DMS53 treated with DMSO at 0.1 percent for 48 hours (cell line): ENCODE data around the gene GPR15.

Experiments
- DNase-seq: peaks from one replicate; lab custom pipeline; 2025; ENCODE audit not compliant: unreplicated experiment; lab: John Stamatoyannopoulos, UW

The GPR15 gene

GRCh38 chr3:98531622-98532274, at the start of gene GPR15:
Gene GPR15 (plus strand): TSS chr3:98531978. CDS start chr3:98532034, 56 bp downstream.
- DNase-seq, result no peak

DNA sequence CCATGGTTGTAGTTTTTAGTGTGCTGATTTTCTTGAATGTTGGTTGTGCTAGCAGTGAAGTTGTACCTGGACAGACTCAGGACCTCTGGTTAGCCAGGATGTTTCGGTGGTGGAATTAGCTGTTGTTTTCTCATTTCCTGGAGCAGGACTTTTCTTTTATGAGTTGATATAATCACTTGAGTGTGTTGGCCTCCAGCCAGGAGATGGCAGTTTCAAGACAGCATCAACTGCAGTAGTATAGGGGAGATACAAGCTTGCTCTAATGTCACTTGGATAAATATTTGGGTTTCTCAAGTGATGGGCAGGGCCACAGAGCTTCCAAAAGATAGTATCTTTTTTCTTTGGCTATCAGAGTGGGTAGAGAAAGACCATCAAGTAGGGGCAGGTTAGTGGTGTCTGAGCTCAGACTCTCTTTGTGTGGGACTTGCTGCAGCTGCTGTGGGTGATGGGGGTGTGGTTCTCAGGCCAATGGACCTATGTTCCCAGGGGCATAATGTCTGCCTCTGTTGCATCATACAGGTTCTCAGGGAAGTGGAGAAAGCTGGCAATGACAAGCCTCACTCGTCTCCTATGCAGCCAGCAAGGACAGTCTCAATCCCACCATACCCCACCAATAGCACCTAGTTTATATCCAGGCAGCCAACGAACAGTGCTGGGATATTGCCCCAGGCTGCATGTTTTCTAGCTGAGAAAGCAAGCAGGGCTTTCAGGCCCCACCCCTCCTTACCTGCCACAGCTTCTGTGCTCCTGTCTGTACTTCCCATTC, 48.9 kb upstream of the GPR15 start:
- no peak for DNase-seq

GRCh38 chr3:98483626-98484025, 48.2 kb upstream of the GPR15 start:
- DNase-seq, result no peak

- DNase-seq, result no peak
Observed at GRCh38 chr3:98497381-98497780, 34.4 kb upstream of the GPR15 start, which contains the start of gene OR5K2. Gene OR5K2 (plus strand): TSS chr3:98497681. CDS start chr3:98497681, 0 bp downstream.

- DNase-seq, result no peak
Observed at GRCh38 chr3:98500019-98500418, 31.8 kb upstream of the GPR15 start.

DNA sequence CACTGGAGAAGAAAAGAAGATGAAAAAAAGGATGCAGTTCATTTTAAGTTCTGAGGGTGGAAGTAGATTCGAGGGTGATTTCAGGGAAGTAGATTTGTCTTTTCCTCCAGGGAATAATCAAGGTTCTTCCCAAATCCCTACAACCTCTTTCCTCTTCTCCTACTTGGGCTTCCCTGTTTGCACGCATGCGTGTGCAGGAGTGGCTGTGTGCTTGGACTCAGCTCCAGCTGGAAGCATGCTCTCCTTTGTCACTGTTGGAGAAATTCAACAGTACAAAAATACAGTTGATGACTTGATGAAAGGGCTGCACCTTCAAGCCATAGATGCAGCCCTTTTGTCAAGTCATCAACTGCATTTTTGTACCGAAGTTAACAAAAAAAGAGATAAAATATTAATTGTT, 30.5 kb upstream of the GPR15 start:
- no peak for DNase-seq

GRCh38 chr3:98501863-98502576, 29.8 kb upstream of the GPR15 start:
- no peak for DNase-seq

- DNase-seq, result no peak
Observed at GRCh38 chr3:98504539-98504938, 27.2 kb upstream of the GPR15 start.

- no peak for DNase-seq
Observed at GRCh38 chr3:98508582-98508981, 23.2 kb upstream of the GPR15 start.

DNA sequence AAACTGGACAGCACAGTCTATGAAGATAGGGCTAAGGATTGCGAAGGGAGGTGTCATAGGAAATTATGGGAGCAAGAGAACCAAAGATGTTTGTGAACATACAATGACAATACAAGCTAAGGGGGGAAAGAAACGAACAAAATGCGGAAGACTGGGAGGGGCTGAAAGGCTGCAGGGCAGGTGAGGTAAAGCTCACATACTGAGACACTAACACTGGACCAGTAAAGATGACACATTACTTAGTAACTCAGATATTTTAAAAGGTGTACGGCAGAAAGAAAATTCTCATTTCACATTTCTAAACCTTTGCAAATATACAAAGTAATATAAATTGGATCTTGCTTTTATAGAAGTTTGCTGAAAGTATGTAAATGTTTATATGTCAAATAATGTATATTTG, 19.2 kb upstream of the GPR15 start:
- no peak for DNase-seq

DNA sequence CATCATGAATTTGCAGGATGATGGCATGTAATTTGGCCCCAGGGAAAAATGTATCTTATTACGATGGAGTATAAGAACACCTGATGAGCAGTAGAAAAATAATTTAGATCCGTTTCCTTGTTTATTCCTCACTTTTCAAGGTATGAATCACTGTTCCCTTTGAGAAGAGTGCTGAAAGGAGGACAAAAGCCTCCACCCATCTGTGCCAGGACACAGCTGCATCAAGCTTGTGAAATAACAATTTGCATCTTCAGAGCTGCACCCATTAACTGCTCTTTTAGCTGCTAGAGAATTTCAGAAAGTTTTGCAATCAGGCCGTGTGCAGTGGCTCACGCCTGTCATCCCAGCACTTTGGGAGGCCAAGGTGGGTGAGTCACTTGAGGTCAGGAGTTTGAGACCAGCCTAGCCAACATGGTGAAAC, 18.7 kb upstream of the GPR15 start:
- DNase-seq, result peak; percentile 1

DNA sequence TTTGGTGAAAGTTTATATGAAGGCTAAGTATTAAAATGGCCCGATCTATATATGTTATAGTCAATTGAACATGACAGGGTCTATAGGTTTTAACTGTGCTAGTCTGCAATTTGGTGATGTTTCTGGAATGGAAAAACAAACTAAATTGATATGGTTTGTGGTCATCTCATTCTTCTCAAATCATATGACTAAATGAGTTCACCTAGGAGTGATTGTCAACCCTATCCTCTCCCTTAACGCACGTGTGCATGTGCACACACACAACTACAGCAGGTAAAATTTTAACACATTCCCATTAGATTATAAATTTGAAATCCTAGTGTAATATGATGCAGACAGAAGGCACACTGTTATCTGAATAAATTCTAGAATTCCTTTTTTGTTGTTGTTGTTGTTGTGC, 18.0 kb upstream of the GPR15 start:
- DNase-seq, result no peak

DNA sequence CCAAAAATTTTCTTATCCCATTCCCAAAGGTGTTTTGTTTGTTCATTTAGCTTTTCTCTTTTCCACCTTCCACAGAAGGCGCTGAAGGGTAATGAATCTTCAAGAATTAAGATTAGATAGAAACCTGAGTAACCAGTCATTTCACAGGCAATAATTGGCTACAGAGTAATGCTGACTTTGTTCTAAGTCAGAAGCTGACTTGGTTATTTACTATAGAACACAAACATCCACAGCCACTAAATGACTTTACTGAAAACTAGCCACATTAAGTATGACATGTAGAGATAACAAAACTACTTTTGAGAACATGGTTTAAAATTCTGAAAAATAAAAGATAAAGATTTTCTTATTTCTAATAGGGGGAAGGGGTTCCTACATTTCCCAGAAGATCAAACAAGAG, 16.8 kb upstream of the GPR15 start:
- no peak for DNase-seq

- DNase-seq, result no peak
Observed at GRCh38 chr3:98518816-98519215, 13.0 kb upstream of the GPR15 start.

DNA sequence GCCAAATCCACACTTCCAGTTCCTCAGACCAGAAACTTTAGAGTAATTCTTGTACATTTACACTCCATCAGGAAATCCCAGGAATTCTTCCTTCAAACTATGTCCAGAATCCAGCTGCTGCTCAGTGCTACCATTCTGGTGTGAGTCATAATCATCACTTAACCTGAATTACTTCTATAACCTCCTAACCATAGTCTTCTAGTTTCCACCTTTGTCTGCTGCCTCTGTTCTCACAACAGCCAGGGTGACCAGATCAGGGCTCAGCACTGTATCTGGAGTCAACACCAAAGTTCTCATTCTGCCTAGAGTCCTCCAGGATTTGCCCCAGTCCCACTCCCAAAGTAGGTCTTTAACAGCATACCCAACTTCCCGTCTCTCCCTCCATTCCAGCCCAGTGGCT, 12.4 kb upstream of the GPR15 start:
- no peak for DNase-seq

- DNase-seq, result peak; percentile 6
Observed at GRCh38 chr3:98521897-98522543, 9.8 kb upstream of the GPR15 start.

GRCh38 chr3:98522544-98523281, 9.1 kb upstream of the GPR15 start, which contains the start of gene CLDND1:
Gene CLDND1 (minus strand): TSS chr3:98522902. CDS start chr3:98521424, 1,478 bp downstream.
- peak; percentile 80 for DNase-seq

GRCh38 chr3:98525494-98525893, 6.3 kb upstream of the GPR15 start:
- DNase-seq, result no peak

DNA sequence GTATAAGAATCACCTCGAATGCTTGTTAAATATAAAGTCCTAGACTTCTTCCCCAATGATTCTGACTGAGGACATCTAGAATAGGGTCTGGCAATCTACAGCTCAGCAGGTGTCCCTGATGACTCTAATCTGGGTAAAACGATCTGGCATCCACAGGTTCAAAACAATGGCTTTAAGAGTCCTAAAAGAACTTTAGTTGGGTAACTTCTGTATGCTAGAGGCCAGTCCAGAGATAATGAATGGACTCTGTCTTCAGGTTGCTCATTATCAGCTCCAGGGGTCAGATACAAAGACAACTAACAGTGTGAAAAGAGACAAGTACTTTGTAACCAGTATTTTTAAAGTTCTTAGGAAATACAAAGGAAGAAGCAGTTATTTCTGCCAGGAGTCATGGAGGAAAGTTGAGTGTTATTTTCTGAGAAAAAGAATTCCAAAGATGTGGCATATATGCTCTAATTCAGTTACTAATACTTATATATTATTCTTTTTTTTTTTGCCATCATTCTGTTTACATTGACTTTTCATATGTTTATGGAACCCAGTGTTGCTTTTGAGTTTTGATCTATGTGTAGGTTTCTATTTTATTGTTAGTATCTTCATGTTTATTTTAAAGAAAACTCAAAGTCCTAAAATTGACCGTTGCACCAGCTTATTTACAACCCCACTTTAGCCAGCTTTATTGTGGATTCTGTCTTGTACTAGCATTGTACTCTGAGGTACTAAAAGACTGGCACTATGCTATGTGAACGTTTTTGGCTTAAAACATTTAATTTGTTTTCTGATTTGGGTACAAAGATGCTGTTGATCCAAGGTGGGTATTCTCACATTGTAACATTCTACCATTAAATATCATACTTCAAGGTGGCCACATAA, 3.1 kb upstream of the GPR15 start:
- no peak for DNase-seq
